Glomerular endothelial cell (primary cell): ENCODE measurements around the gene SPP2. TPM values are rescaled to one million over a fixed set of nuclear protein-coding genes. Genes with fewer than 3 reads are reported as not detected.

ENCODE experiments used
- DNase-seq: peaks from one replicate; pipeline ENCODE4 v3.0.0-alpha.2; 2011; ENCODE audit warnings: low read depth, low spot score; ENCODE audit errors: extremely low read depth
- total RNA-seq: library from RNA; depleted of rRNA; stranded (reverse); fragments of >200 nt; gene quantifications from 2 replicates; pipeline ENCODE4 v1.2.3, GENCODE V29; 2015

The SPP2 gene
- total RNA-seq, 1 donor from 2014 or later, result not detected

DNA sequence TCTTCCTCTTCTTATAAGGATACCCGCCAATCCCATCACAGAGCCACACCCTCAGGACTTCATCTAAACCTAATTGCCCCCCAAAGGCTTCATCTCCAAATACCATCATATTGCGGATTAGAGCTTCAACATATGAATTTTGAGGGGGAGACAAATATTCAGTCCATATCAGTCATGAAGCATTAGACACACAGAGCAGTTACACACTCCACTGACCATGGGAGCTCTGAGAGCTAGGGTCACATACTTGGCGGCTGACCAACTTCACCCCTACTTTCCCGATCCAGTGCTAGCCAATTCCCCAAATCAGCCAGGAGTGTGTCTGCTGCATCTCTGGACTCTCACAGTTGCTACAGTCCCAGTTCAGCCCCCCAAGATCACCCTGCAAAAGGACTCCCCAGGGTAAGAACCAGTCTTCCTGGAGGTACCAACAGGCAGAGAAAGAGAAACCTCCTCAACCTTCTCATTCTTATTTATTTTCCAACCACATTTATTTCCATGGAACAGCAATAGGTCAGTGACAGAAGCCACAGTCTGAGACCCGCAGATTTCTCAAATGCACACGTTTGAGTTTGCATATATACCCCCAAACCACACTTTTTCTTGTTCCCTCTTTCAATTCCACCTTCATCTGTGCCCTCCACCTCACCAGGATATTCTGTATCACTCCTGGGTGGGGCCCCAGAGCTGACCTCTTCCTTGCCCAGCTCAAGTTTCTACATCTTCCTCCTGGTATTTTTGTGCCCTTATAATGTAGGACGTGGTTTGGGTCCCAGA lies 33.3 kb downstream of the SPP2 start:
- DNase-seq, result no peak

DNA sequence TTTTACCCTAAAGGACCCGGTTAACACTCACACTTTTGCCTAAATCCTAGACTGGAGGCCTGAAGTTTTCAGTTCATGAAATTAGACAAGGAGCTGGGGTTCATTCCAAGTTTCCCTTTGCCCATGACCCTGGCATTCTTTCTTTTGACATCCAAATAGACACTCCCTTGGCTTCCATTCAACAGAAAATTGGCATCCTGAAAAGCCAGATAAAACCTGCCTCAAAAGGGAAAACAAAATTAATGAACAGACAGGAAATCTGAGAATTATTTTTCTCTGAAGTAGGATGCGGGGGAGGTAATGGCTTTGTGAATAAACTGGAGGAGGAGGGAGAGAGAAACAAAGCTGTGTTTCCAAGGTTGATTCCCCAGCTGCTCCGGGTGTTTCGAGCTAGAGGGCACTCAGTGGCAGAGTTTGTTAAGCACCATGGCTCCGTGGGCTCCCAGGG lies 41.0 kb downstream of the SPP2 start:
- no peak for DNase-seq

DNA sequence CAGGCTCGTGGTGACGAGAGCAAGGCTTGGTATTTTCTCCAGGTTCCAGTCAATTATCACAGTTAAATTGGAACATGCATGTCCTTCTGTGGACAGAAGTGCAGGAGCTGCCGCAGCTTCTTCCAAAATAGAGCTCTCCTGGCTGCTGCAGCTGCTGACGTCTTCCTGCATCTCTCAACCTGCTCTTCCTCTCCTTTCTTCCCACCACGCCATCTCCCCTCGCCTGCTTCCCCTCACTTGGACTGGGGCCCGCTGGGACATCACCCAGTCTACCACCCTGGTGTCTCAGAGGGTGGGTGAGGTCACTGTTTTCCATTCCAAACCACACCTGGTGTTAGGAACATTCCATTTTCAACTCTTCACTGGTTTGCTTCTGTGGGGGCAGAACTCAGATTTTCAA lies 41.4 kb downstream of the SPP2 start:
- DNase-seq, result no peak

DNA sequence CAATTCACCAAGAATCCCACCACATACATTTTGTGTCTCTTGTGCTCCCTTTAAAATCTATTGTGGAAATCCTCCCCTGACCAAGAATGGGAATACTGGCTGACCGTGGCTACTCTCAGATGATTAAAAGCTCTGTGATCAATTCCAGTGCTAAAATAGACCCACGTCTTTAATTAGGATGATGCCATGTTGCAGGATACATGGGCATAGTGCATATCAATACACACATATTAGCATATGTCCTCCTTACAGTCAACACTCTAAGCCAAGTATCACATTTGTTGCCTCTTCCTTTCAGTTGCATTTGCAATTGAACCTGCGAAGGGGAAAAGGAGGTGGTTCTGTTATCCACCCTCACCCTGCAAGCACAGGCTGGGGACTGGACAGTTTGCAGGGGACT lies 41.8 kb downstream of the SPP2 start:
- no peak for DNase-seq

DNA sequence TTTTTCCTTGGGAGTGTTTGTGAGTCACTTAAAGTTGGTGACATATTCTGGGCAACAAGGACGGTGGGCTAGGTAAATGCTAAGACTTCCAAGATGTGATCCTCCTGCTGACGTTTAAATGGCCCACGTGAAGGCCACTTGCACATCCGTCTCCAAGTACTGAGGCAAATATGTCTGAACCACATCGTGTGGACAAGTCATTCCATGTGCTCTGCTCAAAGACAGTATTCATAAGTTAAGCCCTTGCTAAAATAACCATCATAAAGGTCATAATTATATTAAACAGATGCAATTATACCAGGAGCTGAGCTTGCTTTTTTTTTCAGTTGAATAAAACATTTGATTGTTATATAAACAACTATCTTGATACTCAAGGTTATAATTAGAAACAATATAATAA lies 44.8 kb downstream of the SPP2 start:
- DNase-seq, result no peak

DNA sequence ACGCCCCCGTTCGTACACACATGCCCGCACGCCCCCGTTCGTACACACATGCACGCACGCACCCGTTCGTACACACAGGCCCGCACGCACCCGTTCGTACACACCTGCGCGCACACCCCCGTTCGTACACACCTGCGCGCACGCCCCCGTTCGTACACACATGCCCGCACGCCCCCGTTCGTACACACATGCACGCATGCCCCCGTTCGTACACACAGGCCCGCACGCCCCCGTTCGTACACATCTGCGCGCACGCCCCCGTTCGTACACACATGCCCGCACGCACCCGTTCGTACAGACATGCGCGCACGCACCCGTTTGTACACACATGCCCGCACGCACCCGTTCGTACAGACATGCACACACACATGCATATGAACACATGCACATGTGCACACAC lies 45.7 kb downstream of the SPP2 start:
- no peak for DNase-seq

DNA sequence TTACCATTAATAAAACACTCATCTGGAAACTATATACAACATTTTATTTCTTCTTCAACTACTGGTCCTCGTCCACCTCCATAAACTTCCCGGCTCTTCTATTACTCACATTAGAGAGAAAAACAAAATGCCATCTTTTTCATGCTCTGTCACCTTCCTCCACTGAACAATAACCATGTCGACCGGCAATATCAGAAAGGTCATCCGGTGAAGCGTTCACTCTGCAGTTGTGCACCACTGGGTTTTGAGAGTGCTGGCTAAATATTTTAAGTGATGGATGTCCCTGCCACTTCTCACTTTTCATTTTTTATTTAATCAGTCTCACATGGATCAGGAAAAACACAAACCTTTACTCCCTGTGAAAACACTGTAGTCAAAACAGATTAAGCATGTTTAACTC lies 48.2 kb downstream of the SPP2 start:
- no peak for DNase-seq

DNA sequence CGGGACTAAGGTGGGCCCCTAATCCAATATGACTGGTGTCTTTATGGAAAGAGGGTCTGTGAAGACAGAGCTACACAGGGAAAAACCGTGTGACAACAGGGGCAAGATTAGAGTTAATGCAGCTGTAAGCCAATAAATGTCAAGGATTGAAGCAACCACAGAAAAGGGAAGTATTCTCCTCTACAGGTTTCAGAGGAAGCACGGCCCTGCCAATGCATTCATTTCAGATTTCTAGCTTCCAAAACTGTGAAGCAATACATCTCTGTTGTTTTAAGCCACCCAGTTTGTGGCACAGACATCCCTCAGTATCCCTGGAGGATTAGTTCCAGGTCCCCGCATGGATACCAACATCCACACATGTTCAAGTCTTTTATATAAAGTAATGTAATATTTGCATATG lies 48.8 kb downstream of the SPP2 start:
- no peak for DNase-seq

DNA sequence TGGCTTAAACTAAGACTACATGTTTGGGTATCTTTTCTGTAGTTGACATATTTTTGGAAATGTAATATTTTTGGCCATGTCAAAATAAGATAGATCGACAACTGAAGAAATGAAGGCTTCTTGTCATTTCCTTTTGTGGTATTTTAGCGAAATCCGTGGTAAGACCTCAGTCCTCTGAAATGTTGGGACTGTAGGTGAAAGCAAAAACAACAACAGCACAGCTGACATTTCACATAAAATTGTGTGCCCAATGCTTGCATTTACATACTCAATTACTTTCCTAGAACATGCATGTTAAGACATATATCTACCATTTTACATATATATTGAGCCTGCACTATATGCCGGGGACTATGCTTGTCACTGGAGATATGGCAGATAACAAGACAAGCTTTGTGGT lies 50.2 kb downstream of the SPP2 start:
- no peak for DNase-seq

DNA sequence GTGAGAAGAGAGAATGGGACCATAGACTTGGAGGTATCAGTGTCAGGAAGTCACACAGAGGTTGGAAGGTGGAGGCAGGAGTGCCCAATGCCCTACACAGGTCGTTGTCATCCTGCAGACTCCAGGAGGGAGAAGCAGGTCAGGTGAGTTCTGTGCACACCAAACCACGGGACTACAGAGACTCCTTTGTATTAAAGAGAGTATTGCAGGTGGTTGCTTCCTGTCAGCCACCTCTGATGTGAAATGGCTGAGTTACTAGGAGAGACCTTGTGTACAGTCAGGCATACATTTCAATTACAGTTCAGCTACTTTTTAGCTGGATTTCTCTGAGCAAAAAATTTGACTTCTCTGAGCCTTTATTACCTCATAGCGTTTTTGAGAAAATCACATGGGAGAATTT lies 51.6 kb downstream of the SPP2 start:
- no peak for DNase-seq

DNA sequence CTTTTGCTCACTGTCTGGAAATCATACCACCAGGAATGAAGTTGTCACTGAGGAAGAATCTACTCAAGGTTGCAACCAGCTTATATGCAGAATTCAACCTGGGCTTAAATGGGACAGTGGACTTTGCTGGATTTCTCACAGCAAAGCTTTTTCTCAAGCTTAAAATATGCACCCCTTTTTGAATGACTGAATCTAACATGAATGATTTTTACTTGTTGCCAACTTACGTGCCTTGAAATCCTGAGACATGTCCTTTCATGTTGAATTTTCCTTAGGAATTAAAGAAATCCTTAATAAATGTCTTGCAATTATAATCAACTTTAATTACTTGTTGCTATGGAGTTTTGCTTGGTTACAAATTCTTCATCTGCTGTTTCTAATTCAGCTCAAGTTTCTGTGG lies 57.4 kb downstream of the SPP2 start:
- DNase-seq, result no peak

DNA sequence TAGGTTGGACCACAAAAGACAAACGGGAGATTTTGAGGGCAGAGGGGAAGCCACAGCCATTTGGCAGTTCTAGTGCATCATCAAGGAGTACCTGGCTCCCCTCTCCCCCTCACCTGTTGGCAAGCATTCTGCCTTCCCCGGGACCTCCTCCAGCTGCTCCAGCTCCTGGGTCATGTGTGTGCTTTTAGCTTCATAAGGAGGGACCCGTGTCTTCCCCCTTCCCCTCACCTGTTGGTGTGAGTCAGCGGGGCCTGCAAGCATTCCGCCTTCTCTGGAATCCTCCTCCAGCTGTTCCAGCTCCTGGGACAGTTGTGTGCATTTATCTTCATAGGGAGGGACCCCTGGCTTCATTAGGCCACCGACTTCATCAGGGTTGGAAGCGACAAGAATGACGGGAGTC lies 58.8 kb downstream of the SPP2 start:
- no peak for DNase-seq

DNA sequence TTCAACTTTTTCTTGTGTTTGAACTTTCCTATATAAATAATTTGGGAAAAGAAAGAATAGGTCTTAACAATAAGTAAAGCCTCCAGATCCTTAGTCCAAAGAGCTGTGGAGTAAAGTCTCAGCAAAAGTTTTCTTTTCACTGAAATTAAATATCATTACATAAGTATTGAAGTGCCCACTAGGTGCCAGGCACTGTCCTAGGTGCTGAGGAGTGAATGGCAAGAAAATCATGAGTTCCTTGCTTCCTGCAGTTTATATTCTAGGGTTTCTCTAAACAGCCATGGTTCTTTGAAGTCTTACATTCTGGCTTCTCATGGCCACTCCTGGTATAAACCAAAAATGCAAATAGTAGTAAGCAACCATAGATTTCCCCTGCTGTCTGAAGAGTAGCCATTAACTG lies 59.7 kb downstream of the SPP2 start:
- DNase-seq, result no peak

DNA sequence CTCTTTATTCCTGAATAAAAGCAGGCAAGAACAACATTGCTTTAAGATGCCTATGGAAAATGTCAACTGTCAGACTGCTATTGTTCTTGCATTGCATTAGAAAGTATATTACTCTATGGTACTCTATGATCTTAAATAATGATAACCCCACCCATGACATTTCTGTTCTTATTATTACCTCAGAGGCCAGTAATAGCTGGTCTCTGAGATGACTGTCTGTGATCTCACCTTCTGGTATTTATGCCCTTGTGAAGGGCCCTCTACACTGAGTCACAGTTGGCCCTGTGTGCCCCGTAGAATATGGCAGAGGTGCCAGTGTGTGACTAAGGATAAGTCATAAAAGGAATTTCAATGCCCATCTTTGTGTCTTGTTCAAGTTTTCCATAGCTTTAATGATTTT lies 61.0 kb downstream of the SPP2 start:
- no peak for DNase-seq

DNA sequence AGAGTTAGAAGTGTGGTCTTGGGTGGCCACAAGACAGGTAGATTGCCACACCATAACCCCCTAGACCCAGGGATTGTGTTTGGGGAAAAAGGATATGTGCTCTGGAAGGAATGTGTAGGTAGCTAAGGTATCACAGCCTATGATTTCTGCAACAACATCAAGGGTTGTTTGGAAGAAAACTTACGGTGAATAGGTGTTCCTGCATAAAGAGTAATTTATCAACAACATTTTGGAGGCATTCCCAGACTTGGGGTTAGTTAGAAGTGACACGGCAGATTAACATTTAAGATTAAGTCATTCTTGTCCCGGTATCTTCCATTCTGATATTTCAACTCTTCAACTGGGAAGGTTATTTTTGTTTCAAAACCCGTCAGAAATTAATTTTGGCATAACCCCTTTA lies 65.5 kb downstream of the SPP2 start:
- no peak for DNase-seq

DNA sequence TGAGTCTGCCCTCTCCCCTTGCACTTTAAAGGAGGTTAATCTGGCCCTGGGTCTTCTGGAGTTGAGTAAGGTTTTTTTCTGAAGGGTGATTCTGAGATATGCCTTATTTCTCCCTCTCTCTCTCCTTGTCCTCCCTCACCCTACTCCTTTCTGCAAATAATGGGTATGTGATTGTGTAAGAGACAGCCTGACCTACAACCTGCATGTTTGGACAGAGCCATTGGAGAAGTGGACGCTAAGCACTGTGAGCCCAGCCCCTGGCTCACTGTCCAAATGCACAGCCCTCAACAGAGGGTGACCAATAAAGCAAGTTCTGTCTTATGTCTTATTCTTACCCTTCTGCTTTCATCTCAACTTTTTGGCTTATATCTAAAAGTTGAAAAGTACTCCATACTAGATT lies 71.5 kb downstream of the SPP2 start:
- DNase-seq, result no peak

DNA sequence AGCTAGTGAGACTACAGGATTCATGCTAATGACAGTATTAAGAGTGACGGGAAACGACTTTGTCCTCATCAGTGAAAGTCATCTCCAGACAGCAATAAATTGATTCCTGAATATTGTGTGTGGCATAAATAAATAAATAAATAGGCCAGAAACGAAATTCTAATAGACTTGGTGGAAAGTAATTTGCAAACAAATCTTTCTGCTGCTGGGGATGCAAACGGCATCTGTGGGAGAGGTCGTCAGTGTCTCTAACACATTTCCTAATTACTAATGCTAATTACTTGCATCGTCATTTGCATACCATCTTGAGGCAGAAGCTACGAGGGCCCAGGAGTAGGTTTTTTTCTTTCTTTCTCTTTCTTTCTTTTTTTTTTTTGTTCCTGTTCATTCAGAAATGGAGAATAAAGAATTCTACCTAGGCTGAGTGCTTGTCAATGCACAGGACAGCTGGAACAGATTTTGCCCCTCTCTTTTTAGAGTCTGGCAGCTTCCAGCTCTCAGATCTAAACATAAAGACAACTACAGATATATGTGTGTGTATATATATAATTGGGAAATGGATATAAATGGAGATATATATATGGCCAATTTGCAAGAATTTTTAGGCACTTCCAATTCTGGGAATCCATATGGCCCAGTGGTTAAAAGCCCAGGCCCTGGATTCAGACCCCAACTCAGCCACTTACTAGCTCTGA lies 75.1 kb downstream of the SPP2 start:
- no peak for DNase-seq

DNA sequence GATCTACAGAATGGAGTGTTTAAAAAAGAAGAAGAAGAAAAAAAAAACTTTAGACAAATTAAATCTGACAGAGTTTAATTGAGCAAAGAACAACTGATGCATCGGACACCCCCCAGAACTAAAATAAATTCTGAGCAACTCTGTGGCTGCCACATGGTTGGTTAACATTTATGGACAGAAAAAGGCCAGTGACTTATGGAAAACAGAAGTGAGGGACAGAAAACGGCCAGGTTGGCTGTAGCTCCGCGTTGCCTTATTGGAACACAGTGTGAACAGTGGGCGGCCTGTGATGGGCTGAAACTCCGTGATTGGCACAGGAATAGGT lies 75.6 kb downstream of the SPP2 start:
- DNase-seq, result no peak

Other genes starting within 250 kb of the SPP2 start
- gene HJURP, start 196.2 kb upstream of the SPP2 start, total RNA-seq, result 4.3 and 7.9 TPM in 2 replicates
- not detected in 2 replicates for gene TRPM8, start 133.3 kb upstream of the SPP2 start, total RNA-seq